ENCODE data around the gene PDE4A. TPM values are rescaled to one million over a fixed set of nuclear protein-coding genes. Genes with fewer than 3 reads are reported as not detected.

Gene PDE4A
- total and polyA plus RNA-seq, 2 of the 13 experiments (the other 11 are each of a cell fraction or from before 2014, with no cell fraction given), result 1.1 to 4.1 TPM

DNA sequence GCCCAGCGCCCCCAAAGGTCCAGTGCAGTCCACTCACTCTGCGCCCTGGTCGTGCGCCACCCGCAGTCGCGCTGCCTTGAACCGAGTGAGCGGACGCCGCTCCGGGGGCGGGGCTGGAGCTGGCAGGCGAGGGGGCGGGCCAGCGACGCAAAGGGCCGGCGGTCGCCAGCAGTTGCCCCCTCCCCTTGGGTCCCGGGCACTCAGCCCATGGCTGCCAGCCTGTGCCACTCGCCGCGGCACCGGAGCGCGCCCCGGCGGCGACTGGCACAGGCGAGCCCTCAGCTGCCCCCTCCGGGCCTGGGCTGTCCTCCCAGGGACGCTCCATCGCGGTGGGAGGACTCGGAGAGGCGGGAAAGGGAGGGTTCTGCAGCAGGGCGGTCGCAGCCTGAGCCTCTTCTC is 97.0 kb downstream of the PDE4A start, which contains the start of gene S1PR5 (continued):
- TF ChIP-seq, protein P1, sequence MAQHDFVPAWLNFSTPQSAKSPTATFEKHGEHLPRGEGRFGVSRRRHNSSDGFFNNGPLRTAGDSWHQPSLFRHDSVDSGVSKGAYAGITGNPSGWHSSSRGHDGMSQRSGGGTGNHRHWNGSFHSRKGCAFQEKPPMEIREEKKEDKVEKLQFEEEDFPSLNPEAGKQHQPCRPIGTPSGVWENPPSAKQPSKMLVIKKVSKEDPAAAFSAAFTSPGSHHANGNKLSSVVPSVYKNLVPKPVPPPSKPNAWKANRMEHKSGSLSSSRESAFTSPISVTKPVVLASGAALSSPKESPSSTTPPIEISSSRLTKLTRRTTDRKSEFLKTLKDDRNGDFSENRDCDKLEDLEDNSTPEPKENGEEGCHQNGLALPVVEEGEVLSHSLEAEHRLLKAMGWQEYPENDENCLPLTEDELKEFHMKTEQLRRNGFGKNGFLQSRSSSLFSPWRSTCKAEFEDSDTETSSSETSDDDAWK (CRISPR knock-in tag; IDR thresholded peaks at IDR 0.05), result no peak
- TF ChIP-seq, protein P2, sequence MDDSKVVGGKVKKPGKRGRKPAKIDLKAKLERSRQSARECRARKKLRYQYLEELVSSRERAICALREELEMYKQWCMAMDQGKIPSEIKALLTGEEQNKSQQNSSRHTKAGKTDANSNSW (CRISPR knock-in tag; IDR thresholded peaks at IDR 0.05; ENCODE audit: borderline replicate concordance), result no peak
- TF ChIP-seq ZNF451 (CRISPR knock-in tag; IDR thresholded peaks at IDR 0.05) (no peak), SMARCC2 (IDR thresholded peaks at IDR 0.05) (no peak), PHF5A (CRISPR knock-in tag; IDR thresholded peaks at IDR 0.05; ENCODE audit: low read depth, unreplicated experiment) (no peak), HDAC6 (IDR thresholded peaks at IDR 0.05; ENCODE audit: low read depth, low read length) (no peak), PAF1 (CRISPR knock-in tag; IDR thresholded peaks at IDR 0.05) (no peak), ZKSCAN5 (CRISPR knock-in tag; IDR thresholded peaks at IDR 0.05) (no peak), ZNF33B (CRISPR knock-in tag; IDR thresholded peaks at IDR 0.05) (no peak), MIXL1 (CRISPR knock-in tag; IDR thresholded peaks at IDR 0.05) (no peak), MTF2 (CRISPR knock-in tag; IDR thresholded peaks at IDR 0.05; ENCODE audit: borderline replicate concordance) (peak; percentile 71; the same call in 1 of the 2 replicates)
- TF ChIP-seq, protein P3, sequence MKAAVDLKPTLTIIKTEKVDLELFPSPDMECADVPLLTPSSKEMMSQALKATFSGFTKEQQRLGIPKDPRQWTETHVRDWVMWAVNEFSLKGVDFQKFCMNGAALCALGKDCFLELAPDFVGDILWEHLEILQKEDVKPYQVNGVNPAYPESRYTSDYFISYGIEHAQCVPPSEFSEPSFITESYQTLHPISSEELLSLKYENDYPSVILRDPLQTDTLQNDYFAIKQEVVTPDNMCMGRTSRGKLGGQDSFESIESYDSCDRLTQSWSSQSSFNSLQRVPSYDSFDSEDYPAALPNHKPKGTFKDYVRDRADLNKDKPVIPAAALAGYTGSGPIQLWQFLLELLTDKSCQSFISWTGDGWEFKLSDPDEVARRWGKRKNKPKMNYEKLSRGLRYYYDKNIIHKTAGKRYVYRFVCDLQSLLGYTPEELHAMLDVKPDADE (CRISPR knock-in tag; IDR thresholded peaks at IDR 0.05), result no peak
- TF ChIP-seq, protein P4, sequence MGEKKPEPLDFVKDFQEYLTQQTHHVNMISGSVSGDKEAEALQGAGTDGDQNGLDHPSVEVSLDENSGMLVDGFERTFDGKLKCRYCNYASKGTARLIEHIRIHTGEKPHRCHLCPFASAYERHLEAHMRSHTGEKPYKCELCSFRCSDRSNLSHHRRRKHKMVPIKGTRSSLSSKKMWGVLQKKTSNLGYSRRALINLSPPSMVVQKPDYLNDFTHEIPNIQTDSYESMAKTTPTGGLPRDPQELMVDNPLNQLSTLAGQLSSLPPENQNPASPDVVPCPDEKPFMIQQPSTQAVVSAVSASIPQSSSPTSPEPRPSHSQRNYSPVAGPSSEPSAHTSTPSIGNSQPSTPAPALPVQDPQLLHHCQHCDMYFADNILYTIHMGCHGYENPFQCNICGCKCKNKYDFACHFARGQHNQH (CRISPR knock-in tag; IDR thresholded peaks at IDR 0.05), result no peak
- TF ChIP-seq, protein P5, sequence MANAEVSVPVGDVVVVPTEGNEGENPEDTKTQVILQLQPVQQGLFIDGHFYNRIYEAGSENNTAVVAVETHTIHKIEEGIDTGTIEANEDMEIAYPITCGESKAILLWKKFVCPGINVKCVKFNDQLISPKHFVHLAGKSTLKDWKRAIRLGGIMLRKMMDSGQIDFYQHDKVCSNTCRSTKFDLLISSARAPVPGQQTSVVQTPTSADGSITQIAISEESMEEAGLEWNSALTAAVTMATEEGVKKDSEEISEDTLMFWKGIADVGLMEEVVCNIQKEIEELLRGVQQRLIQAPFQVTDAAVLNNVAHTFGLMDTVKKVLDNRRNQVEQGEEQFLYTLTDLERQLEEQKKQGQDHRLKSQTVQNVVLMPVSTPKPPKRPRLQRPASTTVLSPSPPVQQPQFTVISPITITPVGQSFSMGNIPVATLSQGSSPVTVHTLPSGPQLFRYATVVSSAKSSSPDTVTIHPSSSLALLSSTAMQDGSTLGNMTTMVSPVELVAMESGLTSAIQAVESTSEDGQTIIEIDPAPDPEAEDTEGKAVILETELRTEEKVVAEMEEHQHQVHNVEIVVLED (CRISPR knock-in tag; IDR thresholded peaks at IDR 0.05; ENCODE audit: borderline replicate concordance), result no peak
- TF ChIP-seq, protein P6, sequence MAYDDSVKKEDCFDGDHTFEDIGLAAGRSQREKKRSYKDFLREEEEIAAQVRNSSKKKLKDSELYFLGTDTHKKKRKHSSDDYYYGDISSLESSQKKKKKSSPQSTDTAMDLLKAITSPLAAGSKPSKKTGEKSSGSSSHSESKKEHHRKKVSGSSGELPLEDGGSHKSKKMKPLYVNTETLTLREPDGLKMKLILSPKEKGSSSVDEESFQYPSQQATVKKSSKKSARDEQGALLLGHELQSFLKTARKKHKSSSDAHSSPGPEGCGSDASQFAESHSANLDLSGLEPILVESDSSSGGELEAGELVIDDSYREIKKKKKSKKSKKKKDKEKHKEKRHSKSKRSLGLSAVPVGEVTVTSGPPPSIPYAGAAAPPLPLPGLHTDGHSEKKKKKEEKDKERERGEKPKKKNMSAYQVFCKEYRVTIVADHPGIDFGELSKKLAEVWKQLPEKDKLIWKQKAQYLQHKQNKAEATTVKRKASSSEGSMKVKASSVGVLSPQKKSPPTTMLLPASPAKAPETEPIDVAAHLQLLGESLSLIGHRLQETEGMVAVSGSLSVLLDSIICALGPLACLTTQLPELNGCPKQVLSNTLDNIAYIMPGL (CRISPR knock-in tag; IDR thresholded peaks at IDR 0.05; ENCODE audit: borderline replicate concordance in 1 of 2, low read depth in 1 of 2), result 0 out of 4 replicates have a peak, but pooled peaks of 1 of the 2 experiments have one; percentile 21
- TF ChIP-seq, protein P7, sequence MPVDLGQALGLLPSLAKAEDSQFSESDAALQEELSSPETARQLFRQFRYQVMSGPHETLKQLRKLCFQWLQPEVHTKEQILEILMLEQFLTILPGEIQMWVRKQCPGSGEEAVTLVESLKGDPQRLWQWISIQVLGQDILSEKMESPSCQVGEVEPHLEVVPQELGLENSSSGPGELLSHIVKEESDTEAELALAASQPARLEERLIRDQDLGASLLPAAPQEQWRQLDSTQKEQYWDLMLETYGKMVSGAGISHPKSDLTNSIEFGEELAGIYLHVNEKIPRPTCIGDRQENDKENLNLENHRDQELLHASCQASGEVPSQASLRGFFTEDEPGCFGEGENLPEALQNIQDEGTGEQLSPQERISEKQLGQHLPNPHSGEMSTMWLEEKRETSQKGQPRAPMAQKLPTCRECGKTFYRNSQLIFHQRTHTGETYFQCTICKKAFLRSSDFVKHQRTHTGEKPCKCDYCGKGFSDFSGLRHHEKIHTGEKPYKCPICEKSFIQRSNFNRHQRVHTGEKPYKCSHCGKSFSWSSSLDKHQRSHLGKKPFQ (CRISPR knock-in tag; IDR thresholded peaks at IDR 0.05; ENCODE audit: insufficient replicate concordance), result no peak
- TF ChIP-seq, protein P8, sequence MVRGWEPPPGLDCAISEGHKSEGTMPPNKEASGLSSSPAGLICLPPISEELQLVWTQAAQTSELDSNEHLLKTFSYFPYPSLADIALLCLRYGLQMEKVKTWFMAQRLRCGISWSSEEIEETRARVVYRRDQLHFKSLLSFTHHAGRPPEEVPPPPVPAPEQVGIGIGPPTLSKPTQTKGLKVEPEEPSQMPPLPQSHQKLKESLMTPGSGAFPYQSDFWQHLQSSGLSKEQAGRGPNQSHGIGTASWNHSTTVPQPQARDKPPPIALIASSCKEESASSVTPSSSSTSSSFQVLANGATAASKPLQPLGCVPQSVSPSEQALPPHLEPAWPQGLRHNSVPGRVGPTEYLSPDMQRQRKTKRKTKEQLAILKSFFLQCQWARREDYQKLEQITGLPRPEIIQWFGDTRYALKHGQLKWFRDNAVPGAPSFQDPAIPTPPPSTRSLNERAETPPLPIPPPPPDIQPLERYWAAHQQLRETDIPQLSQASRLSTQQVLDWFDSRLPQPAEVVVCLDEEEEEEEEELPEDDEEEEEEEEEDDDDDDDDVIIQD (CRISPR knock-in tag; IDR thresholded peaks at IDR 0.05; ENCODE audit: low read depth), result no peak
